ENCODE measurements around the gene IRAK2.

Gene IRAK2

GRCh38 chr3:10189557-10190354 lies 25.0 kb downstream of the IRAK2 start:
- peak; percentile 61 for DNase-seq

DNA sequence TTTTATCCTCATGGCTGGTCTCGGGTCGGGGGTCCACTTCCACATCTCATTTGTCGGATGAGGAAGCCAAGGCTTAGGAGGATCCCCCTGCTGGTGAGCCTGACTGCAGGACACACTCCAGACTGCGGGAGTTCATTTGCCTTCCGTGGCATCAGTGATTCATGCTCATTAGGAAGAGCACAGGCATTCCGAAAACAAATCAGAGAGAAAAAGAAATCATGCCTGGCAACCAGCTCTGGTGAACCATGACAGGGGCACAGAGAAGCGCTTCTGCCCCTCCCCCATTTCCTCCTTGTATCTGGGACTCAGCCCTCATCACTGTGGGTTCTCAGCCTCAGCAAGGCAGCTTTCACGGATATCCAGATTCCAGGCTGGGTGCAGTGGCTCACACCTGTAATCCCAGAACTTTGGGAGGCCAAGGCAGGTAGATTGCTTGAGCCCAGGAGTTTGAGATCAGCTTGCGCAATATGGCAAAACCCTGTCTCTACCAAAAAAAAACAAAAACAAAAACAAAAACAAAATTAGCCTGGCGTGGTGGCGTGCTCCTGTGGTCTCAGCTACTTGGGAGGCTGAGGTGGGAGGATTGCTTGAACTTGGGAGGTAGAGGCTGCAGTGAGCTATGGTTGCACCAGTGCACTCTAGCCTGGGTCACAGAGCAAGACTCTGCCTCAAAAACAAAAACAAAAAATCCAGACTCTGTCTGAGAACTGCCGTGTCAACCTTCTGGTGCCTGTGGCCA lies 28.4 kb downstream of the IRAK2 start:
- no peak for DNase-seq

GRCh38 chr3:10193692-10194327 lies 29.1 kb downstream of the IRAK2 start:
- DNase-seq, result no peak

DNA sequence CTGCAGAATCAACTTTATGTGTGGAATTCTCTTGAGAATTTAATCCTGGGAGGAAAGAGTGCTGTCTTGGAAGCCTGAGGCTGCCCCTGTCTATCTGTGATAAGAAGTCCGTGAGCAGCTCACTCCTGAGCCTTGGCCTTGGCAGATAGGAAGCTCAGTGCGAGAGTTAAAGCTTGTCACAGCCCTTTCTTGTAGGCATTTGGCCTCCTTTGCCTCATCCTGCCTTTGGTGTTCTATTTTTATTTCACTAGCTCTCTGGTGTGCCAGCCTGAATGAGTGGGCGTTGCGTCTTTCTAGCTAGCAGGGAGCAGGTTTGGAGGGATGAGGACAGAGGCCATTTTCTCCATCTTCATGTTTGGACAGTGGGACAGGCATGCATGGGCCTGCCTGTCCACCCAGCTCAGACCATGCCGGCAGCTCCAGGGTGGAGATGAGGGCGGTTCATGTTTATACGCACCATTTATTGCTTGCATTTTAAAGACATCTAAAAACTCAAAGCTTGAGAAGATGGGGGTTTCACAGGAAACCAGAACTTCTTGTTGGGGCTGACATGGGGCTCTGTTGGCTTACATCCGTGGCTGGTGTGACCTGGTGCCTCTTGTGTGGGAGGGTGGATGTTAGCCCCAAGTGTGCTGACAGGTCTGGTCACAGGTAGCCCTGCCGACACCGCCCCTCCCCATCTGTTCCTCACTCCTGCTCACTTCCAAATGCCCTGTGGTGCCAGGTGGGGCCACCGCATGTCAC lies 29.8 kb downstream of the IRAK2 start:
- DNase-seq, result peak; percentile 38

DNA sequence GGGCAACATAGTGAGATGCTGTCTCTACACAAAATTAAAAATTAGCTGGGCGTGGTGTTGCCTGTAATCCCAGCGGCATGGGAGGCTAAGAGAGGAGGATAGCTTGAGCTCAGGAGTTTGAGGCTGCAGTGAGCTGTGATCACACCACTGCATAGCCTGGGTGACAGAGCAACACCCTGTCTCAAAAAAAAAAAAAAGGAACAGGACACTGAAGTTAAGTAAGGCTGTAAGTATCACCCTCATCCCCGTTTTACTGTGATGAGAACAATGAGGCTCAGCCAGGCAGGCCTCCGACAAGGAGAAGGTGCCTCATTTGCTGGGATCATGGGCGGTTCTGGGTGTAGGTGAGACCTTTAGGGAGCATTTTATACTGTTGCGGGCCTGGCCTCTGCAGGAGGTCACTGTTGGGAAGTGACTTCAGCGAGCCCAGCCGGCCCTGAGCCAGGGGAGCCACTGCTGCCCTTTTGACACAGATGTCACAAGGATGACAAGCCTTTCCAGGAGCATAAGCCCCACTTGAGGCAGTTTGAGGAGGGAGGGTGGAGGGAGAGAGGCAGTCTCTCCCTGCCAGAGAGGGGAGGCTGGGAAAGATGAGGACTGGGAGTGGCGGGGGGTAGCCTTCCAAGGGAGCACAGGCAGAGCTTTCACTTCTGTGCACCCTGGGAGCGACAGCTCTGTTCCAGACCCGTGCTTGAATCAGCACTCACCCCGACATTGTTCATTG lies 30.8 kb downstream of the IRAK2 start:
- DNase-seq, result no peak

GRCh38 chr3:10196389-10197052 lies 31.8 kb downstream of the IRAK2 start:
- DNase-seq, result no peak

- no peak for DNase-seq
These were observed 33.5 kb downstream of the IRAK2 start for GRCh38 chr3:10198226-10198625.

- peak; percentile 78 for DNase-seq
These were observed 34.3 kb downstream of the IRAK2 start for GRCh38 chr3:10198761-10199649.

GRCh38 chr3:10204921-10205320 lies 40.2 kb downstream of the IRAK2 start:
- no peak for DNase-seq

DNA sequence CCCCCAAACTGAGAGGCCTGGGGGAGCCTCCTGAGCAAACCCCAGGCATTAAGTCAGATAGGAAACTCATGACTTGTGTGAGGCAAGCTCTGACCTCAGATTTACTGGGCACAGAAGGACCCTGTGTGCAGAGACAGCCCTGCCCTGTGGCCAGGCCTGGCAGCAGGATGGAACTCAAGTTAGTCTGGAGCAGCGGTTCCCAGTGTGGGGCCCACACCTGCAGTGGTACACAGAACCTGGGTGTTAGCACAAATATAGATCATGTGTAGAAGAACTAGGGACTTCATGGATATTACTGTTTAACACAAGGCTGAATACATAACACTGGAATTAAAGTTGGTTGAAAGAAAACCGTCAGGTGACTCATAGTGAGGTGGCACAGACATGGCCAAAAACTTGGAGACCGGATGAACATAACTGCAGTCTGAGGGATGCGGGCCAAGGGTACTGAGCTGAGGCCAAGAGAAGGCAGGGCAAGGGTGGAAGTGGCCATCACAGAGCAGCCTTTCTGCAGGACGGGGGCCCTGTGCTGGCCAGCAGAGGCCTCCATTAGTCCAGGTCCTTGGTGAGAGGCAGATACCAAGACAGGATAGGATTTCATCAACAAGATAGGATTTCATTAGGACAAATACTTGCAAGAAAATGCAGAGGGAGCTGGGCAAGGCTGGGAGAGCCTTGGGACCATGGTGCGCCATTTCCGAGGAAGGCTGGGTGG lies 40.9 kb downstream of the IRAK2 start:
- DNase-seq, result no peak

- DNase-seq, result no peak
These were observed 41.4 kb downstream of the IRAK2 start for GRCh38 chr3:10206166-10206511.

- peak; percentile 25 for DNase-seq
These were observed 48.6 kb downstream of the IRAK2 start for GRCh38 chr3:10213156-10213792.

- DNase-seq, result no peak
These were observed 51.1 kb downstream of the IRAK2 start for GRCh38 chr3:10215578-10216368.

- DNase-seq, result no peak
These were observed 52.6 kb downstream of the IRAK2 start for GRCh38 chr3:10217359-10217758.

DNA sequence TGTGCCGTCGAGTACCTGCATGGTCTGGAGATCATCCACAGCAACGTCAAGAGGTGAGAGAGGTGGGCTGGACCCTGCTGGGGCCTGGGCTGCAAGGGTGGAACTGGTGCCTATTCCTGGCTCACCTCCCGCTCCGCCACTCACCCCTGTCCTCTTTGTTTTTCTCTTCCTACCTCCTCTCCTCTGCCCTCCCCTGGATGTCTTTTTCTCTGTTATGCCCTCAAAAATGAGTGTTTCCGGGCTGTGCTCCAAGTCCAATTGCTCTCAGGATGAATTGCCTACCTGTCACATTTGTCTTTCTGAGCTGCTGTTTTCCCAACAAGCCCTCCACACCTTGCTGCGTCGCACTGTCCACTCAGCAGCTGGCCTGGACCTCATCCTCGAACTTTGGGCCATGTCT lies 55.0 kb downstream of the IRAK2 start:
- no peak for DNase-seq

- peak; percentile 71 for DNase-seq
These were observed 59.2 kb downstream of the IRAK2 start for GRCh38 chr3:10223676-10224639.

All from NK-92 treated with Interleukin-12 subunit alpha and Interleukin-12 subunit beta, amount 100 ng/mL, for 24 hours (cell line).